Measurements from ENCODE around the gene FN3KRP. TPM values are rescaled to one million over a fixed set of nuclear protein-coding genes. Genes with fewer than 3 reads are reported as not detected.

The FN3KRP gene
- total and polyA plus RNA-seq, 2 of the 13 experiments (the other 11 are each of a cell fraction or from before 2014, with no cell fraction given) = 22.4 to 28.2 TPM

GRCh38 chr17:82737967-82738877, 21.7 kb downstream of the FN3KRP start (continued):
- no peak for TF ChIP-seq ZNF10 (CRISPR knock-in tag; IDR thresholded peaks at IDR 0.05; ENCODE audit: borderline replicate concordance, low read depth)
- TF ChIP-seq, protein P1, sequence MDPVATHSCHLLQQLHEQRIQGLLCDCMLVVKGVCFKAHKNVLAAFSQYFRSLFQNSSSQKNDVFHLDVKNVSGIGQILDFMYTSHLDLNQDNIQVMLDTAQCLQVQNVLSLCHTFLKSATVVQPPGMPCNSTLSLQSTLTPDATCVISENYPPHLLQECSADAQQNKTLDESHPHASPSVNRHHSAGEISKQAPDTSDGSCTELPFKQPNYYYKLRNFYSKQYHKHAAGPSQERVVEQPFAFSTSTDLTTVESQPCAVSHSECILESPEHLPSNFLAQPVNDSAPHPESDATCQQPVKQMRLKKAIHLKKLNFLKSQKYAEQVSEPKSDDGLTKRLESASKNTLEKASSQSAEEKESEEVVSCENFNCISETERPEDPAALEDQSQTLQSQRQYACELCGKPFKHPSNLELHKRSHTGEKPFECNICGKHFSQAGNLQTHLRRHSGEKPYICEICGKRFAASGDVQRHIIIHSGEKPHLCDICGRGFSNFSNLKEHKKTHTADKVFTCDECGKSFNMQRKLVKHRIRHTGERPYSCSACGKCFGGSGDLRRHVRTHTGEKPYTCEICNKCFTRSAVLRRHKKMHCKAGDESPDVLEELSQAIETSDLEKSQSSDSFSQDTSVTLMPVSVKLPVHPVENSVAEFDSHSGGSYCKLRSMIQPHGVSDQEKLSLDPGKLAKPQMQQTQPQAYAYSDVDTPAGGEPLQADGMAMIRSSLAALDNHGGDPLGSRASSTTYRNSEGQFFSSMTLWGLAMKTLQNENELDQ (CRISPR knock-in tag; IDR thresholded peaks at IDR 0.05; ENCODE audit: borderline replicate concordance) = peak; percentile 90
- TF ChIP-seq SUZ12 (IDR thresholded peaks at IDR 0.05; ENCODE audit: low read depth, low read length) = no peak
- no peak; the same call in 1 of the 2 replicates for TF ChIP-seq ZNF549 (CRISPR knock-in tag; IDR thresholded peaks at IDR 0.05)
- peak; percentile 100 for TF ChIP-seq ZBTB20 (CRISPR knock-in tag; IDR thresholded peaks at IDR 0.05; ENCODE audit: borderline replicate concordance, low read depth)
- peak; percentile 91 for TF ChIP-seq THAP11 (CRISPR knock-in tag; IDR thresholded peaks at IDR 0.05)
- TF ChIP-seq, protein P2, sequence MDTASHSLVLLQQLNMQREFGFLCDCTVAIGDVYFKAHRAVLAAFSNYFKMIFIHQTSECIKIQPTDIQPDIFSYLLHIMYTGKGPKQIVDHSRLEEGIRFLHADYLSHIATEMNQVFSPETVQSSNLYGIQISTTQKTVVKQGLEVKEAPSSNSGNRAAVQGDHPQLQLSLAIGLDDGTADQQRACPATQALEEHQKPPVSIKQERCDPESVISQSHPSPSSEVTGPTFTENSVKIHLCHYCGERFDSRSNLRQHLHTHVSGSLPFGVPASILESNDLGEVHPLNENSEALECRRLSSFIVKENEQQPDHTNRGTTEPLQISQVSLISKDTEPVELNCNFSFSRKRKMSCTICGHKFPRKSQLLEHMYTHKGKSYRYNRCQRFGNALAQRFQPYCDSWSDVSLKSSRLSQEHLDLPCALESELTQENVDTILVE (CRISPR knock-in tag; IDR thresholded peaks at IDR 0.05) = peak; percentile 98
- TF ChIP-seq ZBTB42 (CRISPR knock-in tag; IDR thresholded peaks at IDR 0.05) = peak; percentile 100
- TF ChIP-seq ZNF547 (CRISPR knock-in tag; IDR thresholded peaks at IDR 0.05) = peak; percentile 99
- TF ChIP-seq RARG (CRISPR knock-in tag; IDR thresholded peaks at IDR 0.05; ENCODE audit: low read depth) = peak; percentile 99
- TF ChIP-seq ZNF704 (CRISPR knock-in tag; IDR thresholded peaks at IDR 0.05; ENCODE audit: borderline replicate concordance) = peak; percentile 99
- TF ChIP-seq, protein P3, sequence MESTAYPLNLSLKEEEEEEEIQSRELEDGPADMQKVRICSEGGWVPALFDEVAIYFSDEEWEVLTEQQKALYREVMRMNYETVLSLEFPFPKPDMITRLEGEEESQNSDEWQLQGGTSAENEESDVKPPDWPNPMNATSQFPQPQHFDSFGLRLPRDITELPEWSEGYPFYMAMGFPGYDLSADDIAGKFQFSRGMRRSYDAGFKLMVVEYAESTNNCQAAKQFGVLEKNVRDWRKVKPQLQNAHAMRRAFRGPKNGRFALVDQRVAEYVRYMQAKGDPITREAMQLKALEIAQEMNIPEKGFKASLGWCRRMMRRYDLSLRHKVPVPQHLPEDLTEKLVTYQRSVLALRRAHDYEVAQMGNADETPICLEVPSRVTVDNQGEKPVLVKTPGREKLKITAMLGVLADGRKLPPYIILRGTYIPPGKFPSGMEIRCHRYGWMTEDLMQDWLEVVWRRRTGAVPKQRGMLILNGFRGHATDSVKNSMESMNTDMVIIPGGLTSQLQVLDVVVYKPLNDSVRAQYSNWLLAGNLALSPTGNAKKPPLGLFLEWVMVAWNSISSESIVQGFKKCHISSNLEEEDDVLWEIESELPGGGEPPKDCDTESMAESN (CRISPR knock-in tag; conservative IDR thresholded peaks at IDR 0.05) = peak; percentile 99
- TF ChIP-seq MTF2 (CRISPR knock-in tag; IDR thresholded peaks at IDR 0.05; ENCODE audit: borderline replicate concordance) = peak; percentile 71; the same call in 1 of the 2 replicates
- TF ChIP-seq ZNF713 (CRISPR knock-in tag; IDR thresholded peaks at IDR 0.05) = peak; percentile 97; the same call in 1 of the 2 replicates
- no peak for TF ChIP-seq NR3C1 (CRISPR knock-in tag; IDR thresholded peaks at IDR 0.05)
- peak; percentile 94 for TF ChIP-seq FOSL2 (CRISPR knock-in tag; IDR thresholded peaks at IDR 0.05)
- TF ChIP-seq NFYC (CRISPR knock-in tag; IDR thresholded peaks at IDR 0.05) = peak; percentile 73
- TF ChIP-seq, protein P4, sequence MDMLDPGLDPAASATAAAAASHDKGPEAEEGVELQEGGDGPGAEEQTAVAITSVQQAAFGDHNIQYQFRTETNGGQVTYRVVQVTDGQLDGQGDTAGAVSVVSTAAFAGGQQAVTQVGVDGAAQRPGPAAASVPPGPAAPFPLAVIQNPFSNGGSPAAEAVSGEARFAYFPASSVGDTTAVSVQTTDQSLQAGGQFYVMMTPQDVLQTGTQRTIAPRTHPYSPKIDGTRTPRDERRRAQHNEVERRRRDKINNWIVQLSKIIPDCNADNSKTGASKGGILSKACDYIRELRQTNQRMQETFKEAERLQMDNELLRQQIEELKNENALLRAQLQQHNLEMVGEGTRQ (IDR thresholded peaks at IDR 0.05; ENCODE audit: low read depth, low read length) = peak; percentile 72
- TF ChIP-seq, protein P4 (CRISPR knock-in tag; IDR thresholded peaks at IDR 0.05; ENCODE audit: borderline replicate concordance) = peak; percentile 81; the same call in 1 of the 2 replicates
- no peak for TF ChIP-seq MTA3 (CRISPR knock-in tag; IDR thresholded peaks at IDR 0.05)
- peak; percentile 99 for TF ChIP-seq ZNF256 (CRISPR knock-in tag; conservative IDR thresholded peaks at IDR 0.05)
